Diencephalon (tissue), 1 donor: ENCODE measurements around the gene LRFN4. TPM values are rescaled to one million over a fixed set of nuclear protein-coding genes. Genes with fewer than 3 reads are reported as not detected.

Source experiments
- total RNA-seq: library from RNA; depleted of rRNA; stranded (reverse); fragments of >200 nt; gene quantifications from one replicate; pipeline ENCODE4 v1.2.3, GENCODE V29; 2014

The LRFN4 gene
- total RNA-seq: 37.8 TPM

GRCh38 chr11:66856496-66857233, at the start of gene LRFN4:
Gene LRFN4 (plus strand): TSS chr11:66857064. CDS start chr11:66857745, 681 bp downstream.

GRCh38 chr11:66842896-66843775, 13.7 kb upstream of the LRFN4 start, which contains the start of gene RCE1:
Gene RCE1 (plus strand): TSS chr11:66843441. CDS start chr11:66843456, 15 bp downstream.

Other genes with a start within 250 kb of the LRFN4 start
- 45.0 TPM for gene RBM14, start 240.4 kb upstream of the LRFN4 start, total RNA-seq
- gene RBM4, start 218.4 kb upstream of the LRFN4 start, total RNA-seq: 122 TPM
- gene RBM4B, start 179.2 kb upstream of the LRFN4 start, total RNA-seq: 67.6 TPM
- gene SPTBN2, start 127.8 kb upstream of the LRFN4 start, total RNA-seq: 97.3 TPM
- gene RCE1, start 13.6 kb upstream of the LRFN4 start, total RNA-seq: 11.3 TPM
- 15.7 TPM for gene PC, start 101.3 kb downstream of the LRFN4 start, total RNA-seq
- gene C11orf86, start 118.2 kb downstream of the LRFN4 start, total RNA-seq: not detected
- 6.0 TPM for gene SYT12, start 166.1 kb downstream of the LRFN4 start, total RNA-seq
- 0.23 TPM for gene RHOD, start 199.8 kb downstream of the LRFN4 start, total RNA-seq